B cell (primary cell): ENCODE data around the gene NPAP1.

ENCODE experiments used
- EZH2 ChIP-seq: IDR thresholded peaks from 2 replicates; pipeline ENCODE4 v1.6.1; 2012; ENCODE audit warnings: borderline replicate concordance, low read depth, mild to moderate bottlenecking, moderate library complexity, low read length; ENCODE audit not compliant: insufficient read depth, poor library complexity, severe bottlenecking
- TF ChIP-seq, protein P1 (sequence below): fragments of 200-600 bp; IDR thresholded peaks from one replicate; pipeline ENCODE4 v1.8.0; 2022; ENCODE audit warnings: antibody characterized with exemption, mild to moderate bottlenecking

- TF ChIP-seq EZH2, result no peak
- TF ChIP-seq, protein P1, sequence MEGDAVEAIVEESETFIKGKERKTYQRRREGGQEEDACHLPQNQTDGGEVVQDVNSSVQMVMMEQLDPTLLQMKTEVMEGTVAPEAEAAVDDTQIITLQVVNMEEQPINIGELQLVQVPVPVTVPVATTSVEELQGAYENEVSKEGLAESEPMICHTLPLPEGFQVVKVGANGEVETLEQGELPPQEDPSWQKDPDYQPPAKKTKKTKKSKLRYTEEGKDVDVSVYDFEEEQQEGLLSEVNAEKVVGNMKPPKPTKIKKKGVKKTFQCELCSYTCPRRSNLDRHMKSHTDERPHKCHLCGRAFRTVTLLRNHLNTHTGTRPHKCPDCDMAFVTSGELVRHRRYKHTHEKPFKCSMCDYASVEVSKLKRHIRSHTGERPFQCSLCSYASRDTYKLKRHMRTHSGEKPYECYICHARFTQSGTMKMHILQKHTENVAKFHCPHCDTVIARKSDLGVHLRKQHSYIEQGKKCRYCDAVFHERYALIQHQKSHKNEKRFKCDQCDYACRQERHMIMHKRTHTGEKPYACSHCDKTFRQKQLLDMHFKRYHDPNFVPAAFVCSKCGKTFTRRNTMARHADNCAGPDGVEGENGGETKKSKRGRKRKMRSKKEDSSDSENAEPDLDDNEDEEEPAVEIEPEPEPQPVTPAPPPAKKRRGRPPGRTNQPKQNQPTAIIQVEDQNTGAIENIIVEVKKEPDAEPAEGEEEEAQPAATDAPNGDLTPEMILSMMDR, result no peak
These were observed 48.1 kb upstream of the NPAP1 start for GRCh38 chr15:24627443-24627842.
